CD4-positive, alpha-beta T cell treated with Interferon gamma for 1 hour (primary cell): ENCODE results near the gene LRRC28.
"Not testable (repeated sequence)": the region's sequence is repeated elsewhere in the genome, so short reads cannot be mapped to it uniquely, and the experiment has no call there.

Source experiments
- DNase-seq: peaks from one replicate; pipeline ENCODE4 v3.0.0-alpha.2; 2020

LRRC28 gene

DNA sequence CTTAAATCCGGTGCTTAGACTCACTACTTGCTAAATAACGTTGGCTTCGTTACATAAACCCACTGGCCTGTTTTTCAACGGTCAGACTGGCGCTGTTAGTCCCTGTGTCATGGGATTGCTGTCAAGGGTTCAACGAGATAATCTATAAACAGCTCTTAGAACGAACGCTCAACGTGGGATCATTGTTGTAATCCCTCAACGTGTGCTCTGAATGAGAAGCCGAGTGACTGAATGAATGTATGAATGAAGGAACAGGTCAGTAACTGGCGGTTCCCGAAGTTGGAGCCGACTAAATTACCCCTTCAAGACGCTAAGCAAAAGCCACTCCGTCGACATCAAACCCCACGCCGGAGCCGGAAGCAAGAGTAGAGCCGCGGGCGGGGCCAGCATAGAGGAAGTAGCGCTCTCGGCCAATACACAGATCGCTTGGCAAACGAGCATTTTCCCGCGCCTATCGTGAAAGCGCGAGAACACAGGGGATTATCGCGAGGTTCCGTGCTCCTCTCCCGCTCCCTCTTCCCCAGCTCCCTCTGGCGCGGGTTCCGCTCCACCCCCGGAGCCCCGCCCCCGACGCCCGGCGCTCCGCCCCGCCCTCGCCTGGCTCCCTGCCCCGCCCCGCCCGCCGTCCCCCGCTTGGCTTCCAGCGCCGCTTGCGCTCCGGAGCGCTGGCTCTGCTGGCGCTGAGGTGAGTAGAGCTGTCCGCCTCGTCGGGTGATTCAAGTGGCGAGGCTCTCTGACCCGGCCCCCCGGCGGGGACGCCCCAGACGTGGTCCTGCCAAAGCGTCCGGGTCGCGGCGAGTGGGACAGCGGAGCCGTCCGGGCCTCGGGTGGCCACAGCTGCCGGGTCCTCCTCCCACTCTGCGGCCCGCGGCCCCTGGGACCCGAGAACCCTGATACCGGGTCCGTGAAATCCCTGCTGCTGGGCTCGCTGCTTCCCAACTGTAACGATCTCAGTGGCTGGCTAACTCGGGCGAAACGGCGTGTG lies at the start of gene LRRC28:
LRRC28 (plus strand) TSS at position 625 of the 985 bp plus-strand sequence. CDS start 4,477 bp downstream, outside the sequence.
- DNase-seq = peak; percentile 97

- DNase-seq = no peak
Observed at GRCh38 chr15:99202176-99202552, 49.1 kb upstream of the LRRC28 start.

- DNase-seq = no peak
Observed at GRCh38 chr15:99207672-99208071, 43.6 kb upstream of the LRRC28 start.

GRCh38 chr15:99209326-99209725 lies 42.0 kb upstream of the LRRC28 start:
- DNase-seq = no peak

GRCh38 chr15:99210334-99210733 lies 40.9 kb upstream of the LRRC28 start:
- no peak for DNase-seq

GRCh38 chr15:99211926-99212325 lies 39.4 kb upstream of the LRRC28 start:
- DNase-seq = no peak

DNA sequence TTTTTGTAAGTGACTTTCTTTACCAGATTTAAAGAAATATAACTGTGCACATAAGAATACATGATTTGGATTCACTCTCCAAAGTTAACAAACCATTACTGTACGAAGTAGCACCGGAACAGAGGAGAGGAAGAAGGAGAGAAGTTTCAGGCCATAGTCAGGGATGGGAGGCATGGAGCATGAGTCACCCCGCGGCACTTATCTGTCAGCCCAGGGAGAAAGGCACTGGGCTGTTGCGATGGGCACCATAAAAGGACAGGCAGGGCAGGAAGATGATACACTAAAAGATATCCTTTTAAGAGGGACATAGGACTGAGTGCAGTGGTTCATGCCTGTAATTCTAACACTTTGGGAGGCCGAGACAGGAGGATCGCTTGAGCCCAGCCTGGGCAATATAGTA lies 38.9 kb upstream of the LRRC28 start:
- DNase-seq = no peak

- peak; percentile 24 for DNase-seq
Observed at GRCh38 chr15:99213187-99213811, 38.0 kb upstream of the LRRC28 start.

GRCh38 chr15:99224372-99225214 lies 26.7 kb upstream of the LRRC28 start:
- DNase-seq = no peak

- DNase-seq = no peak
Observed at GRCh38 chr15:99226802-99227201, 24.5 kb upstream of the LRRC28 start.

- DNase-seq = no peak
Observed at GRCh38 chr15:99228120-99228770, 23.0 kb upstream of the LRRC28 start.

GRCh38 chr15:99230867-99231266 lies 20.4 kb upstream of the LRRC28 start:
- no peak for DNase-seq

- no peak for DNase-seq
Observed at GRCh38 chr15:99232740-99233139, 18.5 kb upstream of the LRRC28 start.

DNA sequence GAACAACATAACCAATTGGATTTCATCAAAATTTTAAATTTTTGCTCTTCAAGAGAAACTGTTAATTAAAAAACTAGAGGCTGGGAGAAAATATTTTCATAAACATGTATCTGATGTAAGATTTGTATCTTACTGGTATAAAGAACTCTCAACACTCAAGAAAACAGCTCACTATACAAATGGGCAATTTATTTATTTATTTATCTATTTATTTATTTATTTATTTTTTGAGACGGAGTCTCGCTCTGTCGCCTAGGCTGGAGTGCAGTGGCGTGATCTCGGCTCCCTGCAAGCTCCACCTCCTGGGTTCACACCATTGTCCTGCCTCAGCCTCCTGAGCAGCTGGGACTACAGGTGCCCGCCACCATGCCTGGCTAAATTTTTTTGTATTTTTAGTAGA lies 17.1 kb upstream of the LRRC28 start:
- DNase-seq = not testable (repeated sequence)

DNA sequence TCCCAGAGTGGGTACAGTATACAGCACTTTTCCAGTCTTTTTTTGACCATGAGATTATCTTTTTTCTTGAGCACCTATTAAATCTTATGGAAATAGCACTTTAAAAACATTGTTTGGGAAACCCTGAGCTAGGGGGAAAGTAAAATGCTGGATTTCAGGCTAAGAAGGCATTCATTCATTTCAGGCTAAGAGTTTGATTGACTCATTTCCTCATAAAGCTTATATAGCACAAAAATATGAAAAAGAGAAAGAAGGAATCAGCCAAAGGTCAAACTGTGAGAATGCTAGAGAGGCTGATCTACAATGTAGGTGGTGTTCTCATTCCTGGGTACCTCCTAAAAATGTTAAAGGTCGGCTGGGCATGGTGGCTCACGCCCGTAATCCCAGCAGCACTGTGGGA lies 12.4 kb upstream of the LRRC28 start:
- no peak for DNase-seq

DNA sequence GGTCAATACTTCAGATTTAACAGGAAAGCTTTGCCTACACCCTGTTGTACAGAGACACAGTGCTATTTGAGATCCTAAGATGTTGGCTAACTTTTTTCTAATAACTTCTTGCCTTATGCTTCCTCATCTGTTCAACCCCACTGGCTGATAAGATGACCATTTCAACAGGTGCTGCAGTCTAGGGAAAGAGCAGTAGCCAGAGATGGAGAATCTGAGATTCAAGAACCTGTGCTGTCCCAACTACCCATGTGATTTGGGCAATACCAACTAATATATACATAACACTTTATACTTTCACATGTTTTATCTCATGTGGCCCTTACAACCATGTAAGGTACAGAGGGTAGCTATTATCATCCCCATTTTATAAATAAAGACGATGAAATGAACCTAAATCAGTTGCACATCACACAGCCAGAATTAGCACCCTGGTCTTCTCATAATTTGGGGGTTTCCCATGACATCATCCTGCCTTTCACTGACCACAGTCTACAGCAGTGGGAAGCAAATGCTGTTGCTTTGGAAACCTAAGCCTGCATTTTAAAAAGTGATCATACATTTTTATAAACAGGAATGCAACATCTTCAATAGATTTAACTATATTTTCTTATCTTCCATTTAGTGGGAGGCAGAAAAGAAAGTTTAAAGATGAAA lies 11.6 kb upstream of the LRRC28 start:
- no peak for DNase-seq

GRCh38 chr15:99241752-99242151 lies 9.5 kb upstream of the LRRC28 start:
- no peak for DNase-seq

DNA sequence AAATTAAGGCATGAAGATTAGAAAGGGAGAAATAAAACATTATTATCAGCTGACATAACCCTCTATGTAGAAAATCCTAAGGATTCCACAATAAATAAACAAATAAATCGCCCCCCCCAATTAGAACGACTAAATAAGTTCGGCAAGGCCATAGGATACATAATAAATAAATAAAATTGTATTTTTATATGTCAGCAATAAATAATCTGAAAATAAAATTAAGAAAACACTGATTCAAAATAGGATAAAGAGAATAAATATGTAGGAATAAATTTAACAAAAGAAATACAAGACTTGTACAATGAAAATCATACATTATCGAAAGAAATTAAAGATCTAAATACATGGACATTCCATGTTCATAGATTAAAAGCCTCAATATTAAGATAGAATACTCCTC lies 7.0 kb upstream of the LRRC28 start:
- DNase-seq = no peak

DNA sequence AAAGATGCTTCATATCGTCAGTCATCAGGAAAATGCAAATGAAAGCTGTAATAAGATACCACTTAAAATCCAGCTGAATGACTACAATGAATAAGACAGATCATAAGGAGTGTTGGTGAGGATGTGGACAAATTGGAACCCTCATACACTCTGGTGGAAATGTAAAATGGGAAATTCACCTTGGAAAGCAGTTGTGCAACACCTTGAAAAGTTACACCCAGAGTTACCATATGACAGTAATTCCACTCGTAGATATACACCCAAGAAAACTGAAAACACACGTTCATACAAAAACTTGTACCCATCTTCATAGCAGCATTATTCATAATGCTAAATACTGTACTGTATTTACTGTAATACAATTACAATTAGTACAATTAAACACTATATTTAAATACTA lies 4.2 kb upstream of the LRRC28 start:
- DNase-seq = no peak

- DNase-seq = no peak
Observed at GRCh38 chr15:99248000-99248715, 3.1 kb upstream of the LRRC28 start.

- DNase-seq = no peak
Observed at GRCh38 chr15:99249270-99249841, 1.9 kb upstream of the LRRC28 start, which contains the start of gene TTC23. Gene TTC23, minus strand, starts transcription at chr15:99249581. Its CDS starts 20,869 bp downstream, at chr15:99228712.
